G401 (cell line): ENCODE measurements around the gene GADD45A. TPM values are rescaled to one million over a fixed set of nuclear protein-coding genes. Genes with fewer than 3 reads are reported as not detected.
"Not testable (repeated sequence)": the region's sequence is repeated elsewhere in the genome, so short reads cannot be mapped to it uniquely, and the experiment has no call there.

Experiments used
- DNase-seq: peaks from one replicate; pipeline ENCODE4 v3.0.0-alpha.2; 2015; ENCODE audit warnings: low spot score
- in situ Hi-C: cut with HindIII; loops from 2 replicates; pipeline ENCODE4 v1.10.0; 2016; ENCODE audit warnings: low sequenced_read_pairs, mixed read lengths
- total RNA-seq: library from RNA; depleted of rRNA; stranded (reverse); fragments of >200 nt; shearing (Covaris generic); gene quantifications from 2 replicates; pipeline ENCODE4 v1.2.3, GENCODE V29; 2014

Gene GADD45A
- total RNA-seq, 1 experiment from 2014 or later, result 5.5 TPM

DNA sequence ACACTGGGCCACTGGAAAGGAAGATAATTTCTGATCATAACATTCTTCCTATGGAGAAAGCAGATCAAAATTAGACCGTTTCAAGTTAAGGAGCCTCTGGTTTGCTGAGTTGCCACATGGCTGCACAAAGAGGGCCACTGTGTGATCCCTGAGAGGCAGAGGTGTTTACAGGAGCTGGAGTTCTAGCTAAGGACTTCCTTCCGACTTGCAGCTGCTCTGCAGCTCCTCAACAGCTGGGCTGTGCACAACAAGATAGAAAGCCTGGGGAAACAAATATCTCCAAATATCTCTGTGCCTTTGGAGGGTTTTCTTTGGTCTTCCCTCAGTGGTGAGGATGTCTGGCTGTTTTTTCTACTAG is 26.8 kb downstream of the GADD45A start:
- no peak for DNase-seq
- in situ Hi-C loops, result no loop called here

DNA sequence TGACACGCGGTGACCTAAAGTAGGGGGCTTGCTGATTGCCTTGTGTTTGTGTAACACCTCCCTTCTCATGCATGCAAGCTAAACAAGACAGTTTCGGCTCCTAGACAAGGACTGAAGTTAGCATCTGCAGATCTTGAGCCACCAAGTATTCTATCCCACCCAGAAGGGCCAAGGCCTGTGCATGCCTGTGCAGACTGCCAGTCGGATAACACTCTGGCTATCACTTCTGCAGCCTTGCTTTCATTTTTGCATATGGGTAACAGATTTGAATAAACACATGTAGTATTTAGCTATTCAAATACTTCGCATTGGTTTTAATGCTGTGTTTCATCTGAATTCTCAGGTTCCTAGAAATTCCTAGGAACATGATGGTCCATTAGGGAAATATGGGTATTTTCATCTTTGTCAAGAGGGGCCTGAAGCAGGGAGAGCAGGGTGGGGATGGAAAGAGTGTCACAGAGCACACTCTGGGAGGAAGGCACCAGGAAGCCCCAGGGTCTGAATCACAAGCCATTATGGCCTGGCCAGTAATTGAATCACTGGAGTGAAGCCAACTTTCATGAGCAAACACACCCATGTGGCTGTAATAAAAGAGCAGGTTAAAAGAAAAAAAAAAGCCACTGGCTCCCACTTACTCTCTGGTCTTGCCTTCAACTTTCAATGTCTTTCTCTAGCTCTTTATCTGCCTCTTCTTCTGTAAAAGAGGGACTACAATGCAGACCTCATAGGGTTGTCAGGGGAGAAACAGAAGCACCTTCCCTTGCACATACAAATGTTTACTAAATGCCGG is 28.3 kb downstream of the GADD45A start:
- DNase-seq, result no peak
- in situ Hi-C loops, result no loop called here

DNA sequence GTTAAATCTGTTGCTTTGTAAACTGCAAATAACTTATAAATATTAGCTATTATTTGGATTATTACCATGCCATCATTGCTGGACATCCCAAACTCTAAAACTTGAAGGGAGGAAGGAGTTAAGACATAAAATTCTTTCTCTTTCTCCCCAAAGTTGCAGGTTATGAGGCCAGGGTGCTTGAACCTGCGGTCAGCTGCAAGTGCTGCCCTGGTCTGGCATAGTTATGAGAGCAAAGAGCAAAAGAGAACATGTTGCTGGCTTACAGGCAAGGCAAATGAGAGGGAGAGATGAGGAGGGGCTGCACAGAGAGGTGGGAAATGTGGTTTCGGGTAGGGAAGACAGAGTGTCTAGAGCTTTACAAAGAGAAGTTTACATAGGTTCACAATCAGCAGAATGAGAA is 30.8 kb downstream of the GADD45A start:
- in situ Hi-C loops, result no loop called here
- DNase-seq, result no peak

DNA sequence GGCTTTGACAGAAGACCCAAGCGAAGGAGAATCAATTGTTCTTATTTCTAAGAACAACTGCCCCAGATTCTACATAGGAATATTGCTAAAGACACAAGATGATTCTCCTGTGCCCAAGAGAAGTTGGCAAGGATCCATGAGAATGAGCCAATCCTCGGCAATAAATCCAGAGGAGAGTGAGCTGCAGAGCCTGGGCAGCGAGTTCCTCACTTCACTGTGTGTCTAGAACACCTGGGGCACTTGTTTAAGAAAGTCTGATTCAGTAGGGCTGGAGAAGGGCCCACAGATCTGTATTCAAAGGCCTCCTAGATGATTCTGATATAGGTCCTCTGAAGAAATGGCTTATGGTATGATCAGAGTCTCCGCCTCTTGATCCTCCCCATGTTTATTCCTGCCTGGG is 31.8 kb downstream of the GADD45A start:
- DNase-seq, result no peak
- in situ Hi-C loops, result no loop called here

DNA sequence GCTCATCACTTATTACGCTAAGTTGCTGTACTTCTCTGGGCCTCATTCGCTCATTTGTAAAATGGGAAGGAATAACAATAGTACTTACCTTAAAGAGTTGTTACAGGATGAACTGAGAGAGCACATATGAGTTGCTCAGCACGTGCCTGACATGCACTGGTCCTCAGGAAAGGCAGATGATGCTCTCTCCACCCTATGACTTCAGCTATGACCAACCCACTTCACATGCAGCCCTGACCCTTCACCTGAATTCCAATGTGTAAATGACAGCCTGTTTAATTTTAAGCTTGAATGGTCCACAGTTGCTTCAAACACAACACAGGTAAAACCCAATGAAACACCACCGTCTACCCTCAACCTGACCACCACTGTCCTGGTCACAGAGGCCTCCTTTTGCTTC is 32.9 kb downstream of the GADD45A start:
- DNase-seq, result no peak
- in situ Hi-C loops, result no loop called here

DNA sequence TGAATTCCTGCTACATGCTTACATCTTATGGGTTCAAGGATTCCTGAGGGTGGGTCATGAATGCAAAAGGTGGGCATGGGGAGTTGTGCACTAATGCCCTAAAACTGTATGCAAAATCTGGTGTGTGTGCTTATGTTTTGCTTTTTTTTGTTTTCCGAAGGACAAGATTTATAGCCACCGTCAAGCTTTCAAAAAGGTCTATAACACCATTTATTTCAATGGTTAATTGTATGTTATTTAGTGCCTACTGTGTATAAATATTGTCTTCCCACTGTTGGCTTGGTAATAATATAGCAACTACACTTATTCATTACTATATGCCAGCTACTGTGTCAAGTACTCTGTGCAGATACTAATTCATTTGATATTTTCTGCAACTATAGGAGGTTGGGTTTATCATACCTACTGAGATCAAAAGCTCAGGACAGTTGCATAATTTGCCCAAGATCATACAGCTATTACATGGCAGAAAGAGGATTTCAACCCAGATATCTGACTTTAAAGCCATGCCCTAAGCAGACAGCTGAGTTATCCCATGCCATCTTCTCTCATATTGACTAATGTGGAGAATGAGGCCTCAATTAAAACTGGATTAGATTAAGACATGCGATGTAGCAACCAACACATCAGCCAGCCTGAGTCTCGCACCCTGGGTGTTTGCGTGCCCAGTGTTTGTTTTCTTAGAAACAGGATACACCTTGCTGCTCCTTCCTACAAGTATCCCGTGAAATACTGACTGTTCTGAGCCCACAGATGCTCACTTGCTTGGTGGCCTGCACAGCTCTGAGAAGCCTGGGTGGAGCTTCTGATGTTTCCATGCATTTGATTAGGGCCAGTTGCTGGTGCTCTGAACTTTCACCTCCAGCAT is 34.6 kb downstream of the GADD45A start:
- DNase-seq, result no peak
- in situ Hi-C loops, result no loop called here

DNA sequence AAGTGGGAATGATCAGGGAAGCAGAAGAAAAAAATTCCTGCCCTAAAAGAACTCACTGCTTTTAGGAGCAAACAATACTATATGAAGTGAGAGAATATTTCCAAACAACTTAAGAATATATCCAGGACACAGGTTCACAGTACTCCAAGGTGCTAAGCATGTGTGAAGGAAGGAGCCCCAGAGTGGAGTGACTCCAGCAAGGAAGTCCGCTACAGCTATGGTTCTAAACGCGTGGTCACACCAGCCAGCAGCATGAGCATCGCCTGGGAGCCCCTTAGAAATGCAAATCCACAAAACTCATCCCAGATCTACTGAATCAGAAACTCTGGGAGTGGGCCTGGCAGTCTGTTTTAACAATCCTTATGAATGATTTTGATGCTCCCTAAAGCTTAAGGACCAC is 36.1 kb downstream of the GADD45A start:
- in situ Hi-C loops, result no loop called here
- no peak for DNase-seq

DNA sequence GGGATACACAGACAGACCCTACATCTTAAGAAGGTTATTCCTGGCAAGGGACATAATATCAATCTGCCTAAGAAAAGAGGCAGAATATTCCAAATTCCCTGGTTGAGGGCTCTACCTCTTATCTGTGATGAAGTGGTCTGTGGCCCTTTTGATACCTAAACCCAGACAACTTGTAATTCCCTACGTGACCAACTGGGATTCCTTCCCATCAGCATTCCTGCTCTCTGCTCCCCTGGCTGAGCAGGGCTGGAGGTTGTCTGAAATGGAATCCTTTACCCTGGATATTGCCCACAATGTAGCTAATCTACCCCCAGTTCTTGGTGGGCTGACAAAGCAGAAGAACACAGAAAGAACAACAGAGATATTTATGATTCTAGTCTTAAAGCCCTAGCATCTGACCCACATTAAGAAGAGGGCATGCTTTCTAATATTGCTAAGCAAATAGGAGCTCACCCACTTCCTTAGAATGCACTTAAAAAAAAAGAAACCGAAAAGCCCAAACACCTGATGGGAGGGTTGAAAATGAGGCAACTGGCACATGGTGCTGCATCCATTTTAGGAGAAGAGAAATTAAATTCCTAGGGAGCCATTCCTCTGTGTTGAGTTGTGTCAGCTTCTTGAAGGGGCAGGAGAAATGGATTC is 36.8 kb downstream of the GADD45A start:
- in situ Hi-C loops, result no loop called here
- no peak for DNase-seq

DNA sequence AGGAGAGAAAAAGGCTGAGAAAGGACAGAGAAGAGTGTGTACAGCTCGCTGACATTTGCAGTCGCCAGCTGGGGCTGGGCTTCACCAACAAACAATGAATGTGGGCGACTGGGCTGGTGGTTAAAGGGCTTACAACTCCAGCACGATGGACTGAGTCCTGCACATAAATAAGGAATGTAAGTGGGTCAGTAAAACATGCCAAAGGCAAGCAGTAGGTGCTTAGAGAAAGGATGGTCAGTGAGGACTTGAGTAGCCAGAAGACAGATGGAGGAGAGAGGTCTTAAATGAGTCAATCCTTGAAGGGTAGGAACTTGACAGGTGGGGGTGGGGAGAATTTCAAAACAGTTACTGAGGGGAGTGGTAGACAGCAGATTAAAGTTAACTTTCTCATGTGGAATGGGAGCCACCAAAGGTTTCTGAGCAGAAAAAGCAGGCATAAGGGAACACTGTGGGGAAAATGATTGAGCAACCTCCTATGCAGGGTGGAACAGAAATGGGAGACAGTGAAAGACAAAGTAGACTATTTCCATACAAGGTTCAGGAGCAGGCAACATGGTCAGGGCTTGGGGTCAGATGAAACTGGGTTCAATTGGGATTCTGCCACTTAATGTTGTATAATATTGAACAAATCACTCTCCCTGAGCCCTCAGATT is 37.4 kb downstream of the GADD45A start:
- no peak for DNase-seq
- in situ Hi-C loops, result no loop called here

DNA sequence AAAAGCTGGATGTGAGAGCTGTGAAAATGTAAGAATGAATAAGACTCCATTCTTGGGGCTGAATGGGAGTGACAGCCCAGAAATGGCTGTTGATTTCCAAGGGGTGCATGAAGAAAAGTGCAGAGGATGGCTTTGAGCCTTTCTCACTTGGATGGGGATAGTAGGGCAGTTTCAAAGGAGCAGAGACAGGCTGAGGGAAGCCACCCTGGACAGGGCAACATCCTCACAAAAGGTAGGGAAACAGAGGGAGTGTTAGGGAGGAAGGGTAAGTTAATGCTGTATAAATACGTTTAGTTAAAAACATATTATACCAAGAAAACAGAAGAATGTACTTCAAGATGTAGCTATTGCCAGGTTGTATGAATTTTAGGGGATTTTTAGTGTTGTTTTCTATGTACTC is 38.1 kb downstream of the GADD45A start:
- in situ Hi-C loops, result no loop called here
- no peak for DNase-seq

DNA sequence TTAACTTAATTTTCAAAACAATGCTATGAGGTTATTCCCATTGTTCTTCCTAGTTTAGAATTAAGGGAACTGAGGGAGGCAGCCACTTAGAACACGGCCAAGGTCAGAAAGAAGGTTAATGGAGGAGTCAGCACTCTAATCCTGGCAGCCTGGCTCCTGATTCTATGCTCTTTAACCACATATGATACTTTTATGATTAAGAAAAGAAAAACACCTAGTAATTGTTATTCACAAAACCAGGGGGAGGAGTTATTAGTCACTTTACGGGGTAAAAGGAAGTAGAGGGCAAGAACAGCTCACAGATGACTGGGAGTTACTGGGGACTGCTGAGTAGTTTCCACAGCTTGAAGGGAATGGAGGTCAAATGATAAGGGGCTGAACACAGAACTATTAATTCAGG is 38.6 kb downstream of the GADD45A start:
- in situ Hi-C loops, result no loop called here
- DNase-seq, result no peak

DNA sequence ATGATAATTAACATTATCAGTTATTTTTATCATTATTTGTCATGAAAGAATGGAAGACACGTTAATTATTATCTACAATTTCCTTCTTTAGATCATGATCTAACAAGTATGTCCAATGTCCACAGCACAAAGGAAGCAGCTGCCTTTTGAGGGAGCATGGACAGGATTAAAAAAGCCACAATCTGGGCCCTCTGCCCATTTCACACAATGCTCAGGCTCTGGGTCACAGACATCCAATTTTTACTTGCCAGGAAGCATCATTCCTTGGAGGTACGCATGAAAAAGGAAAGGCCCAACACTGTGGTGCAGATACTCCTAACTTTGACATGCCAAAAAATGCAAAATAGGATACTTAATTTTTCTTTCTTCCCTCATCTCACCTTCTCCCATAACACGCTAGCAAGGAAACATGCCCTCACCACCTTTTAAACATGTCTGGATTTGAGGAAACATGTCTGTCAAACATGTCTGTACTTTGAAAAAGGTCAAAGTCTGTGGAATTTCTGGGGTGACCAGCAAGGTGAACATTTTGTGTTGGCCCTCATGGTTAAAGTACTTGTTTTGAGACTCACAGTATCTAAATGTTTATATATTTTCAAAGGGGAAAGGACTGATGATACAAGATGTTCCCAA is 40.0 kb downstream of the GADD45A start:
- in situ Hi-C loops, result no loop called here
- no peak for DNase-seq

DNA sequence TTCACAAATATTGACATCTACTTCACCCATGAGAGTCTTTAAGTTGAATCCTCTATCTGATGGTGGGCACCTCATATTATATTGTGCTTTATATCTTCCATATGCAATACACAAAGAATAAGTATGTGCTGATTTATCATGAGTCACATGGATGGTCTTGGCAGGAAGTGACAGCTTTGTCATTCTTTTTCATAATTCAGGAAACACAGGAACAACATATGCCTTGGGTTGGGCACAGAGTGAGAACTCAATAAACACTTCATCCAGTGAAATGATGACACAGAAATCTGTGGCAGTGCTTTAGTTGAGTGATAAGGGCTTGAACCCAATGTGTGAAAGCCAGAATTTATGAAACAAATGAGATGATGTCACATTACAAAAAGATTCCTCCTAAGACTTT is 41.2 kb downstream of the GADD45A start:
- in situ Hi-C loops, result no loop called here
- DNase-seq, result no peak

DNA sequence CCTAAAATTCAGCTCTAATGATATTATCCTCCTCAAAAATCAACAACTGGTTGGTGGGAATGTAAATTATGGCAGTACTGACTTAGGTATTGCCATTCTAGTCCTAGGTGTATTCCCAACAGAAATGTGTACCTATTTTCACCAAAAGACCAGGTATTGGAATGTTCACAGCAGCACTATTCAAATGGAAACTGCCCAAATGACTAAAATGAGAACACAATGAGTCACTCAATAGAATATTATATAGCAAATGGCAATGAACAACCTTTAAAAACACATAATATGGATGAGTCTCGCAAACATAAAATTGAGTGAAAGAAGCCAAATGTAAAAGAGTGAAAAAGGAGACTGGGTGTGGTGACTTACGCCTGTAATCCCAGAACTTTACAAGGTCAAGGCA is 44.9 kb downstream of the GADD45A start:
- in situ Hi-C loops, result no loop called here

DNA sequence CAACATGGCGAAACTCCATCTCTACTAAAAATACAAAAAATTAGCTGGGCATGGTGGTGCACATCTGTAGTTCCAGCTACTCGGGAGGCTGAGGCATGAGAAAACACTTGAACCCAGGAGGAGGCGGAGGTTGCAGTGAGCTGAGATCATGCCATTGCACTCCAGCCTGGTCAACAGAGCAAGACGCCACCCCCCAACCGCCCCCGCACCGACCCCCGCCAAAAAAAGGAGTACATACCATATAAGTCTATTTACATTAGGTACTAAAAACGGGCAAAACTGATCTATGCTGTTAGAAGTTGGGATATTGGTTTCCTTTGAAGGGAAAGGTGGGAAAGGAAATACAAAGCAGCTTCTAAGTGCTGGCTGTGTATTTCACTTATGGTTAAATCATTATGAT is 45.3 kb downstream of the GADD45A start:
- in situ Hi-C loops, DNase-seq: not testable (repeated sequence)

More for the DNA sequence above, 44.9 kb downstream of the GADD45A start:
- DNase-seq, result no peak

DNA sequence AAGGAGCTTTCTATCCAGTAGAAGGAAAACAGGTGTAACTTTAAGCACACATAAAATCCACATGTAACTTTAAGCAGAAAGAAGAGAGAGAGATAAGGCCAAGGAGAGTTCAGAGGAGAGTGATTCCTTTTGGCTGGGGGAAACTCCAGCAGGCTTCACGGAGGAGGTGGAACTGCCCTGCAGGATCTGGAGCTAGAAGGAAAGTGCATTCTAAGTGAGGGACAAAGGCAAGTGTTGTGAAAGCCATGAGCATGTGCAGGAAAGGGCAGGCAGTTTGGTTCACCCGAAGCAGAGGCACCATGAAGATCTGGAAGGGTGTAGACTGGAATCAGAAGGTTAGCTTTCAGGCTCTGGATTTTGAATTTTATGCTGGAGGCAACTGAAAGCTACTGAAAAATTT is 46.3 kb downstream of the GADD45A start:
- no peak for DNase-seq
- in situ Hi-C loops, result no loop called here

DNA sequence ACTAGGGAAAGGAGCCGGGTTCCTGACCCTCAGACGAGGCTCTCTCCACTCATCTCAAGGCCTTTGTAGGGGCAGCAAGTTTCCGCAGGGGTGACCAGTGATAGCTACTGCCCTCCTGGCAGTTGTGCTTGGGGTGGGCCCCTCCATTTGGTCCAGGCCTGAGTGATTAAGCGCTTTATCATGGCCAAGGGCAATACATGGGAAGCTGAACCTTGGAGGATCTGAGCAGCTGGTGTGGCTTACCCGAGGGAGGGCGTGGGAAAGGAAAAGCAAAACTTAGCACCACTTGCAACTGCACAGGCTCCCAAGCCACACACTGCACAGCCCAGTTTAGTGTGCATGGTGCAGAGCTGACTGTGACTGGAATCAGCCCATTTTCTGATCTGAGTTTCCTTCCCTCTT is 47.8 kb downstream of the GADD45A start:
- in situ Hi-C loops, result no loop called here

DNA sequence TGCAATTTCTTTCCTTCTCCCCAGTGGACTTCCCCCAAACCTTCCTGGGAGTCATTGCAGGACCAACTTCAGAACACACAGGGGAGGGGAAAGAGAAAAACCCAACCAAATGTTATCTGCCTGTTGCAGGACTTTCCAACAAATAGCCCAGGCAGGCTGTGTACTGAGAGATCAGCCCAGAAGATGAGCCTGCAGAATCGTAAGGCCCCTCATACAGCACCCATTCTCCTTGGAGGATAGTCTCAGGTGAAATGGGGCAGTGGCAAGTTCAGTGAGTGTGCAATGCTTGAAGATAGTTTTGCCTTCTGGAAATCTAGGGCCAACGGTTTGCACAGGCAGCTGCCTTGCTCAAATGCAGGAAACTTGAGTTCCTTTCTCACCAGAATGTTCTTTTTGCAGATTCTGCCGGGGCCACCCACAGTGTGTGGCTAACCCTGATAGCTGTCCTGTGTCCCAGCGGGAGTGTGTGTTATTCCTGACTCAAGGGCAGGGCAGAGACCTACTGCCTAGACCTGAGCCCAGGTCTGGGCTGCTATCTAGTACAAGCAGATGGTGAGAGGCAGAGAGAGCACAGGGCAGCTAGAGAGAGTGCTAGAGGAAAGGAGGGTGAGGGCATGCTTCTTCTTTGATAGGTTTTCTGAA is 48.8 kb downstream of the GADD45A start:
- DNase-seq, result no peak
- in situ Hi-C loops, result no loop called here

More for the DNA sequence above, 47.8 kb downstream of the GADD45A start:
- no peak for DNase-seq

DNA sequence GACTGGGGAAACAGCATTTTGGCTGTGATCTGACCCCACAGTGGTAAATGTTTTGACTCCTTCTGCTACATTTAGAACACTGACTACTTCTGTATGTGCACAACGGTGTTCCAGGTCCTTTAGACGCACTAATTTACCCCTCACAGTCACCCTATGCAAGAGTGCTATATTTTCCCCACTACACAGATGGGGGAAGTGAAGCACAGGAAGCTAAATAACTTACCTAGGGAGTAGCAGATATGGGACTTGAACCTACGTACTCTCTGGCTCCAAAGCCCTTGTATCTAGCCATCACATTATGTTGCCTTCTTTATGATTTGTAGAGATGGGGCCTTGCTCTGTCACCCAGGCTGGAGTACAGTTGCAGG is 49.3 kb downstream of the GADD45A start:
- in situ Hi-C loops, result no loop called here
- no peak for DNase-seq
